GM21390 (cell line): Measurements from ENCODE around the gene PRAC1.

Experiments used
- ATAC-seq: cut with Tn5 transposase; IDR thresholded peaks from one replicate; pipeline ENCODE4 v1.9.1; 2021; ENCODE audit not compliant: unreplicated experiment

The PRAC1 gene

GRCh38 chr17:48722201-48722907 lies at the start of gene PRAC1:
Gene PRAC1, minus strand, starts transcription at chr17:48722518. Its CDS starts 126 bp downstream, at chr17:48722392.
- ATAC-seq: no peak

- no peak for ATAC-seq
These were observed 48.6 kb upstream of the PRAC1 start for GRCh38 chr17:48770954-48771353.

GRCh38 chr17:48769009-48769675 lies 46.8 kb upstream of the PRAC1 start:
- no peak for ATAC-seq

GRCh38 chr17:48767263-48767774 lies 45.0 kb upstream of the PRAC1 start:
- ATAC-seq: no peak

GRCh38 chr17:48761114-48761513 lies 38.8 kb upstream of the PRAC1 start:
- ATAC-seq: no peak

- ATAC-seq: no peak
These were observed 38.1 kb upstream of the PRAC1 start for GRCh38 chr17:48760411-48760810.

- no peak for ATAC-seq
These were observed 37.0 kb upstream of the PRAC1 start for GRCh38 chr17:48759288-48759687.

- no peak for ATAC-seq
These were observed 35.2 kb upstream of the PRAC1 start for GRCh38 chr17:48757524-48757961.

GRCh38 chr17:48756830-48757251 lies 34.5 kb upstream of the PRAC1 start:
- ATAC-seq: no peak

- ATAC-seq: no peak
These were observed 33.0 kb upstream of the PRAC1 start for GRCh38 chr17:48755356-48755755.

GRCh38 chr17:48754500-48755261 lies 32.4 kb upstream of the PRAC1 start:
- no peak for ATAC-seq

GRCh38 chr17:48753794-48754499 lies 31.6 kb upstream of the PRAC1 start:
- ATAC-seq: no peak

GRCh38 chr17:48752399-48753288 lies 30.3 kb upstream of the PRAC1 start:
- ATAC-seq: no peak

- ATAC-seq: no peak
These were observed 29.5 kb upstream of the PRAC1 start for GRCh38 chr17:48751733-48752398.

- ATAC-seq: no peak
These were observed 28.9 kb upstream of the PRAC1 start for GRCh38 chr17:48751172-48751571.

- no peak for ATAC-seq
These were observed 27.6 kb upstream of the PRAC1 start for GRCh38 chr17:48749621-48750553.

GRCh38 chr17:48748718-48749566 lies 26.6 kb upstream of the PRAC1 start:
- no peak for ATAC-seq
